WERI-Rb-1 (cell line): Measurements from ENCODE around the gene KRT73.

Experiments
- DNase-seq: peaks from one replicate; pipeline ENCODE4 v3.0.0-alpha.2; 2020
- H3K27ac ChIP-seq: fragments of 250-450 bp; sonication (Bioruptor Pico); 2 replicates; pipeline ENCODE4 v1.5.1; 2020; ENCODE audit warnings: mild to moderate bottlenecking, moderate library complexity
- H3K27me3 ChIP-seq: fragments of 250-450 bp; sonication (Bioruptor Pico); 2 replicates; pipeline ENCODE4 v1.5.1; 2021; ENCODE audit warnings: mild to moderate bottlenecking, low read depth, moderate library complexity; ENCODE audit not compliant: insufficient read depth, severe bottlenecking
- H3K36me3 ChIP-seq: fragments of 250-450 bp; sonication (Bioruptor Pico); 2 replicates; pipeline ENCODE4 v1.5.1; 2020; ENCODE audit warnings: mild to moderate bottlenecking, moderate library complexity
- H3K4me3 ChIP-seq: 2 replicates; pipeline ENCODE4 v1.5.1; 2011; ENCODE audit warnings: low read depth, mild to moderate bottlenecking, control low read depth, low read length
- H3K9me3 ChIP-seq: fragments of 250-450 bp; sonication (Bioruptor Pico); 2 replicates; pipeline ENCODE4 v1.5.1; 2021; ENCODE audit warnings: mild to moderate bottlenecking, moderate library complexity; ENCODE audit not compliant: severe bottlenecking
- TF ChIP-seq, protein P1 (sequence below): IDR thresholded peaks from 2 replicates; pipeline ENCODE4 v1.5.1; 2011; ENCODE audit warnings: low read depth, mild to moderate bottlenecking, control low read depth, inconsistent platforms, low read length

The KRT73 gene

DNA sequence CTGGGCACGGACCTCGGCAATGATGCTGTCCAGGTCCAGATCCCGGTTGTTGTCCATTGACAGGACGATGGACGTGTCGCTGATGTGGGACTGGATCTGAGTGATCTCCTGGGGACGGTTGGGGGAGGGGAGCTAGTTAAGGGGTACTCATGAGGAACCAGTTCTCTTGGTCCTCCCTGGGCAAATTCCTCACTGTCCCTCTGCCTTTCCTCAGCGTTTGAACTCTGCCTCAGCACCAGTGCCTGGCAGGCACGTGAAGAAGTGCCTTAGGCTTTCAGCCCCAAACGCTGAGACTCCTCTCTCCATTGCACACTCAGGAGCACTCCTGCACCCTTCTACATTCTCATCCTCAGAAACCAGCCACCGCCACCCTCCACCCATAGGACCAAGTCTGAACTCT, 26.8 kb downstream of the KRT73 start:
- peaks cover 11% of the 10 kb centered on the region for H3K9me3 ChIP-seq
- TF ChIP-seq, protein P1, sequence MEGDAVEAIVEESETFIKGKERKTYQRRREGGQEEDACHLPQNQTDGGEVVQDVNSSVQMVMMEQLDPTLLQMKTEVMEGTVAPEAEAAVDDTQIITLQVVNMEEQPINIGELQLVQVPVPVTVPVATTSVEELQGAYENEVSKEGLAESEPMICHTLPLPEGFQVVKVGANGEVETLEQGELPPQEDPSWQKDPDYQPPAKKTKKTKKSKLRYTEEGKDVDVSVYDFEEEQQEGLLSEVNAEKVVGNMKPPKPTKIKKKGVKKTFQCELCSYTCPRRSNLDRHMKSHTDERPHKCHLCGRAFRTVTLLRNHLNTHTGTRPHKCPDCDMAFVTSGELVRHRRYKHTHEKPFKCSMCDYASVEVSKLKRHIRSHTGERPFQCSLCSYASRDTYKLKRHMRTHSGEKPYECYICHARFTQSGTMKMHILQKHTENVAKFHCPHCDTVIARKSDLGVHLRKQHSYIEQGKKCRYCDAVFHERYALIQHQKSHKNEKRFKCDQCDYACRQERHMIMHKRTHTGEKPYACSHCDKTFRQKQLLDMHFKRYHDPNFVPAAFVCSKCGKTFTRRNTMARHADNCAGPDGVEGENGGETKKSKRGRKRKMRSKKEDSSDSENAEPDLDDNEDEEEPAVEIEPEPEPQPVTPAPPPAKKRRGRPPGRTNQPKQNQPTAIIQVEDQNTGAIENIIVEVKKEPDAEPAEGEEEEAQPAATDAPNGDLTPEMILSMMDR: no peak
- no peak overlapping the region for H3K4me3 ChIP-seq
- no peak overlapping the region for H3K27ac ChIP-seq
- peaks cover 73% of the 10 kb centered on the region for H3K27me3 ChIP-seq
- no peaks in the 10 kb centered on the region for H3K36me3 ChIP-seq
- no peak for DNase-seq

- H3K4me3 ChIP-seq: no peak overlapping the region
- no peak for DNase-seq
- TF ChIP-seq, protein P1: no peak
- H3K27me3 ChIP-seq: peaks cover 78% of the 10 kb centered on the region
- H3K27ac ChIP-seq: no peak overlapping the region
- H3K9me3 ChIP-seq: peaks cover 11% of the 10 kb centered on the region
- H3K36me3 ChIP-seq: no peaks in the 10 kb centered on the region
Observed at GRCh38 chr12:52590021-52590420, 28.3 kb downstream of the KRT73 start.

- Histone ChIP-seq H3K36me3 (no peaks in the 10 kb centered on the region), H3K27ac (no peak overlapping the region), H3K9me3 (peaks cover 6% of the 10 kb centered on the region), H3K27me3 (peaks cover 89% of the 10 kb centered on the region), H3K4me3 (no peak overlapping the region)
- no peak for DNase-seq
- TF ChIP-seq, protein P1: no peak
Observed at GRCh38 chr12:52587563-52587962, 30.8 kb downstream of the KRT73 start.

DNA sequence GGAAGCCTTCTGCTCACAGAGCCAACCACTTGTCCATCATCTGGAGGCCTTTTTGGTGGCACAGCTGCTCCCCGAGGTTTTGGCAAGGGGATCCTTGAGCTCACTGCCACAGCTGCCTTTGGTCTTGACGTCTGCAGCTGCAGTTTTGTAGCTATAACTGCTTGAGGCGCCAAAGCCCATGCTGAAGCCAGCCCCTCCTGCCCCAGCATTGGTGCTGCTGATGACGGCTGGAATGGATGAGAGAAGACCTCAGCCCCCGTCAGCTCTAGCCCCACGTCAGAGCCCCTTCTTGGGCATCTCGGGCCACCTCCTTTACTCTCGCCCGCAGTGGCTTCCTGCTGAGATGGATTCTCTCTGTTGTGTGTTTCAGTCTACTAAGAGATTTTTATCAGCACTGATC, 32.4 kb downstream of the KRT73 start:
- no peak for DNase-seq
- H3K4me3 ChIP-seq: no peak overlapping the region
- no peaks in the 10 kb centered on the region for H3K36me3 ChIP-seq
- no peak overlapping the region for H3K27ac ChIP-seq
- peaks cover 4% of the 10 kb centered on the region for H3K9me3 ChIP-seq
- peaks cover 94% of the 10 kb centered on the region for H3K27me3 ChIP-seq
- TF ChIP-seq, protein P1: no peak

DNA sequence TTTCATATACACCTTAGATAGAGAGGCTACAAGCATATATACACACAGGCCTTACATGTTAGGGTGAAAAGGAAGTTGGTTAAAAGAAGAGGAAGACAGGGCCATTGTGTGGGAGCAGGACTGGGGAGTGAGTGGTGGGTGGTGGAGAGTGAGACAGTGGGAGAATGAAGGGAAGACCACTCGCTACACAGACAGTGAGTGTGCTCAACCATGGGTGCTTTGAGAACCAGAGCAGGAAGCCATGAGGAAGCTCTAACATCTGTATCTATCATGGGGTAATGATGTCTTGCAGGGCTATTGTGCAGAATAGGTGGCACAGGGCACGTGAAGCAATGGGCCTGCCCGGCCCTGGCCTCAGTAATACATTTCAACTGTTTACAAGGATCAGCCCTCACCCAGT, 33.3 kb downstream of the KRT73 start:
- TF ChIP-seq, protein P1: no peak
- H3K36me3 ChIP-seq: no peaks in the 10 kb centered on the region
- DNase-seq: no peak
- H3K4me3 ChIP-seq: no peak overlapping the region
- H3K27ac ChIP-seq: no peak overlapping the region
- H3K9me3 ChIP-seq: no peaks in the 10 kb centered on the region
- peaks cover 94% of the 10 kb centered on the region for H3K27me3 ChIP-seq

GRCh38 chr12:52584156-52584682, 34.1 kb downstream of the KRT73 start:
- peaks cover 97% of the 10 kb centered on the region for H3K27me3 ChIP-seq
- DNase-seq: no peak
- TF ChIP-seq, protein P1: no peak

More at GRCh38 chr12:52584156-52584682, 34.1 kb downstream of the KRT73 start:
- Histone ChIP-seq H3K27ac (no peak overlapping the region), H3K9me3 (no peaks in the 10 kb centered on the region), H3K4me3 (no peak overlapping the region), H3K36me3 (no peaks in the 10 kb centered on the region)
